Mammary epithelial cell (primary cell): ENCODE data around the gene KMT5B.

Source experiments
- EZH2 ChIP-seq: IDR thresholded peaks from 2 replicates; pipeline ENCODE4 v1.6.1; 2012; ENCODE audit warnings: low read length, inconsistent platforms, borderline replicate concordance
- TF ChIP-seq, protein P1 (sequence below), 2 donors: IDR thresholded peaks in 1 of 2; conservative IDR thresholded peaks in 1 of 2; 2 replicates each; pipeline ENCODE4 v1.5.1; 2011 to 2012; ENCODE audit warnings: inconsistent platforms in 2 of 2, low read length in 2 of 2, mild to moderate bottlenecking in 2 of 2, control low read depth in 1 of 2, low read depth in 1 of 2; ENCODE audit not compliant: insufficient read depth in 1 of 2; ENCODE audit errors: extremely low read depth in 1 of 2

DNA sequence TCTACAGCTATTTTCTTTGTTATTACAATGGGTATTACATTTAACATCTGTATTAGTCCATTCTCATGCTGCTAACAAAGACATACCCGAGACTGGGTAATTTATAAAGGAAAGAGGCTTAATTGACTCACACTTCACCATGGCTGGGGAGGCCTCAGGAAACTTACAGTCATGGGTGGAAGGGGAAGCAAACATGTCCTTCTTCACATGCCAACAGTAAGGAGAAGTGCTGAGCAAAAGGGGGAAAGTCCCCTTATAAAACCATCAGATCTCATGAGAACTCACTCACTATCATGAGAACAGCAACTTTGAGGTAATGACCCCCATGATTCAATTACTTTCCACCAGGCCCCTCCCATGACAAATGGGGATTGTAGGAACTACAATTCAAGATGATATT is 16.5 kb upstream of the KMT5B start:
- TF ChIP-seq, protein P1, sequence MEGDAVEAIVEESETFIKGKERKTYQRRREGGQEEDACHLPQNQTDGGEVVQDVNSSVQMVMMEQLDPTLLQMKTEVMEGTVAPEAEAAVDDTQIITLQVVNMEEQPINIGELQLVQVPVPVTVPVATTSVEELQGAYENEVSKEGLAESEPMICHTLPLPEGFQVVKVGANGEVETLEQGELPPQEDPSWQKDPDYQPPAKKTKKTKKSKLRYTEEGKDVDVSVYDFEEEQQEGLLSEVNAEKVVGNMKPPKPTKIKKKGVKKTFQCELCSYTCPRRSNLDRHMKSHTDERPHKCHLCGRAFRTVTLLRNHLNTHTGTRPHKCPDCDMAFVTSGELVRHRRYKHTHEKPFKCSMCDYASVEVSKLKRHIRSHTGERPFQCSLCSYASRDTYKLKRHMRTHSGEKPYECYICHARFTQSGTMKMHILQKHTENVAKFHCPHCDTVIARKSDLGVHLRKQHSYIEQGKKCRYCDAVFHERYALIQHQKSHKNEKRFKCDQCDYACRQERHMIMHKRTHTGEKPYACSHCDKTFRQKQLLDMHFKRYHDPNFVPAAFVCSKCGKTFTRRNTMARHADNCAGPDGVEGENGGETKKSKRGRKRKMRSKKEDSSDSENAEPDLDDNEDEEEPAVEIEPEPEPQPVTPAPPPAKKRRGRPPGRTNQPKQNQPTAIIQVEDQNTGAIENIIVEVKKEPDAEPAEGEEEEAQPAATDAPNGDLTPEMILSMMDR (conservative IDR thresholded peaks at IDR 0.05 in 1 of 2, IDR thresholded peaks at IDR 0.05 in 1 of 2; ENCODE audit: extremely low read depth in 1 of 2, insufficient read depth in 1 of 2, low read depth in 1 of 2, low read length in 2 of 2), result no peak
- no peak for TF ChIP-seq EZH2
